IPS DF 6.9 (cell line): ENCODE data around the gene KCNAB2.

Experiments used
- DNase-seq: peaks from one replicate; pipeline ENCODE4 v3.0.0-alpha.2; 2013; ENCODE audit warnings: low read depth, low spot score
- H3K27ac ChIP-seq: one replicate; pipeline ENCODE4 v1.5.1; 2013; ENCODE audit warnings: low read length, control low read depth
- H3K27me3 ChIP-seq: 2 replicates; pipeline ENCODE4 v1.6.1; 2013; ENCODE audit warnings: mild to moderate bottlenecking, low read length; ENCODE audit not compliant: control insufficient read depth, insufficient read depth
- H3K36me3 ChIP-seq: 2 replicates; pipeline ENCODE4 v1.6.1; 2013; ENCODE audit warnings: low read length; ENCODE audit not compliant: control insufficient read depth, insufficient read depth
- H3K4me1 ChIP-seq: 2 replicates; pipeline ENCODE4 v1.6.1; 2013; ENCODE audit warnings: low read length; ENCODE audit not compliant: control insufficient read depth, insufficient read depth
- H3K4me3 ChIP-seq: 2 replicates; pipeline ENCODE4 v1.5.1; 2013; ENCODE audit warnings: mild to moderate bottlenecking, low read length
- H3K9me3 ChIP-seq: 2 replicates; pipeline ENCODE4 v1.6.1; 2013; ENCODE audit warnings: low read length, inconsistent platforms; ENCODE audit not compliant: control insufficient read depth, insufficient read depth
- WGBS: extraction: QIAGEN DNeasy Blood & Tissue Kit; methylation state at CpG from one replicate; pipeline ENCODE4 v1.1.7; 2013; ENCODE audit warnings: mixed read lengths, missing lambda C conversion rate; ENCODE audit not compliant: insufficient read length, insufficient coverage; 5-methylcytosine and 5-hydroxymethylcytosine counted together

KCNAB2 gene

DNA sequence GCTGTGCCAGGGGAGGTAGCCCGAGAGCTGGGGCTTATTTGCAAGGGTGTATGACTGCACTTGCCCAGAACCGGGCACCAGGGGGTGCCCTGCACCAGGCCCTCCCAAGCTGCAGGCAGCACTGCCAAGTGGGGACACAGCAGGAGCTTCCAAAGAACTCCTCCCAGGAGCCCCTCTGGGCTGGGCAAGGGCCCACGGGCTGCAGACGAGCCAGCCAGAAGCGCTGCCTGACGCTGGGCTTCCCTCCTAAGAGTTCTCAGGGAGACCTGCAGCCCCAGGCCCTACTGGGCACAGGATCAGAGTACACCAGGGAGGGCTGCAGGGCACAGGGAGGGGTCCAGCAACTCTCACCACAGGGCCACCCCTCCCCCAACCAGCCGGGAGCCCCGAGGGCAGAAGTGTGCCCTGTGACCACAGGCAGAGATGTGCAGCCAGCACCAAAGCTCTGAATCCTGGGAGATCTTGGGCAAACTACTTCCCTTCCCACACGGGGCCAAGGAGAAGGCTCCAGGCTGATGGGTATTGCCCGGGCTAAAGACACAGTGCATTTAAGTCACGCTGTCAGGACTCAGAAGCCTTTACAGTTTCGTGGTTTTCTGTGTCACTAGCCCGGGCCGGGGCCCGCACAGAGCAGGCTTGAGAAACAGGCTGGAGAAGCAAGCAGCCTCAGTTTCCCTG is 63.4 kb downstream of the KCNAB2 start:
- Histone ChIP-seq H3K4me1 (0 out of 2 replicates have a peak, but pooled peaks cover 2% of the 10 kb centered on the region), H3K9me3 (no peaks in the 10 kb centered on the region), H3K27me3 (no peaks in the 10 kb centered on the region), H3K27ac (no peak overlapping the region), H3K4me3 (no peak overlapping the region), H3K36me3 (no peaks in the 10 kb centered on the region)
- DNase-seq: no peak
- no CpG with 5 or more reads among the region's 15 CpGs for WGBS

DNA sequence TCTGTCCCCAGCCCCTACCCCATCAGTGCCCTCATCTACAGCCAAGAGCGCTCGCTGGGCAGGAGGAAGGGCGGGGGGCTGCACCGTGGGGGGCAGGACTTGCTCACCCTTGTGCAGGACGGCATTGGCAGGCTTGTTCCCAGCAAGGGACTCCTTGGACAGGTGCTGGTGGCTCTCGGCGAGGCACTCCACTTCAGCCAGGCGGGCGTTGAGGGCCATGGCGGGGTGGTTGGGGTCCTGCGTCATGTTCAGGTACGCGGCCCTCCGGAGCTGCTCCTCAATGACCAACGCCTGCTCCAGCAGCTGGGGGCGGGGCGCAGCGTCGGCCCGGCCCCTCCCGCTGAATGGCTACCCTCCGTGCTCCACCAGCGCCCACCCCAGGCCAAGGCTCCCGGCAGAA is 64.0 kb downstream of the KCNAB2 start:
- no peaks in the 10 kb centered on the region for H3K36me3 ChIP-seq
- H3K9me3 ChIP-seq: no peaks in the 10 kb centered on the region
- no peak overlapping the region for H3K27ac ChIP-seq
- DNase-seq: no peak
- no CpG with 5 or more reads among the region's 24 CpGs for WGBS
- no peaks in the 10 kb centered on the region for H3K27me3 ChIP-seq
- H3K4me1 ChIP-seq: 0 out of 2 replicates have a peak, but pooled peaks cover 2% of the 10 kb centered on the region
- no peak overlapping the region for H3K4me3 ChIP-seq

DNA sequence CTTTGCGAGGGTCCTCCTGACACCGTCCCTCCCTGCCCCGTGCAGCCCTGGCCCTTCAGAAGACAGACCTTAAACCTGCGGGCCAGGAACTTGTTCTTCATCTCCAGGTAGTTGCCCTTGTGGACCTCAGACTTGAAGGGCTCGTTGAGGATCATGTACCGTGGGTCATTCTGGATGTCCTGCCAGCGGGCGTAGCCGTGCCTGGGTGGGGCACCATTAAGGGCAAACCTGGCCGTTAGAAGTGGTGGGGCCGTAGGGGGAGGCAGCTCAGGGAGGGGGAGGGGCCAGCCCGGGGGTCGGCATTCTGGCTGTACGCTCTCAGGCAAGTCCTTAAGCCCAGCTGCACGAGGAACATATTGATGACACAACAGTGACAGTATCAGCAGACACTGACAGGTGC is 64.6 kb downstream of the KCNAB2 start:
- WGBS: no CpG with 5 or more reads among the region's 15 CpGs
- 0 out of 2 replicates have a peak, but pooled peaks cover 2% of the 10 kb centered on the region for H3K4me1 ChIP-seq
- H3K36me3 ChIP-seq: no peaks in the 10 kb centered on the region
- no peak overlapping the region for H3K4me3 ChIP-seq
- no peak overlapping the region for H3K27ac ChIP-seq
- H3K9me3 ChIP-seq: no peaks in the 10 kb centered on the region
- DNase-seq: no peak
- no peaks in the 10 kb centered on the region for H3K27me3 ChIP-seq

DNA sequence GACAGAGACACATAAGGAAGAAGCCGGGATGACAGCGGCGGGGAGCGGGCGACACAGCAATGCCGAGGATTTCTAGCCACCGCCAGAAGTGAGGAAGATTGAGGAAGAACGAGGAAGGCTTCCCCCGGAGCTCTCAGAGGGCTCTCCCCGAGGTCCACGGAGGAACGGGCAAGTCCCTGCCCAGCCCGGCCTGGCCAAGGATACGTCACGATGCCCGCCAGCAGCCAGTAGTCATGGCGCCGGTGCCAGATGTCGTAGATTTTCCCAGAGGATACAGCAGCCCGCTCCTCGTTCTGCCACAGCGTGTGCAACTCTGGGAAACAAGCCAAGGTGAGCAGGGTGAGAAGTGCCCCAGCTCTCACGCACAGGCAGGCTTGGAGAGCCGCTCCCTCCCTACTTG is 65.9 kb downstream of the KCNAB2 start:
- Histone ChIP-seq H3K36me3 (no peaks in the 10 kb centered on the region), H3K27me3 (no peaks in the 10 kb centered on the region), H3K9me3 (no peaks in the 10 kb centered on the region), H3K27ac (no peak overlapping the region), H3K4me1 (0 out of 2 replicates have a peak, but pooled peaks cover 2% of the 10 kb centered on the region), H3K4me3 (no peak overlapping the region)
- no peak for DNase-seq
- WGBS: no CpG with 5 or more reads among the region's 24 CpGs

GRCh38 chr1:6111991-6112689 is 66.5 kb downstream of the KCNAB2 start:
- DNase-seq: no peak
- Histone ChIP-seq H3K27me3 (no peaks in the 10 kb centered on the region), H3K27ac (no peak overlapping the region), H3K4me3 (no peak overlapping the region), H3K36me3 (no peaks in the 10 kb centered on the region), H3K9me3 (no peaks in the 10 kb centered on the region), H3K4me1 (0 out of 2 replicates have a peak, but pooled peaks cover 2% of the 10 kb centered on the region)
- no CpG with 5 or more reads among the region's 13 CpGs for WGBS

GRCh38 chr1:6112690-6113005 is 67.0 kb downstream of the KCNAB2 start:
- no peak overlapping the region for H3K27ac ChIP-seq
- WGBS: no CpG with 5 or more reads among the region's 5 CpGs

DNA sequence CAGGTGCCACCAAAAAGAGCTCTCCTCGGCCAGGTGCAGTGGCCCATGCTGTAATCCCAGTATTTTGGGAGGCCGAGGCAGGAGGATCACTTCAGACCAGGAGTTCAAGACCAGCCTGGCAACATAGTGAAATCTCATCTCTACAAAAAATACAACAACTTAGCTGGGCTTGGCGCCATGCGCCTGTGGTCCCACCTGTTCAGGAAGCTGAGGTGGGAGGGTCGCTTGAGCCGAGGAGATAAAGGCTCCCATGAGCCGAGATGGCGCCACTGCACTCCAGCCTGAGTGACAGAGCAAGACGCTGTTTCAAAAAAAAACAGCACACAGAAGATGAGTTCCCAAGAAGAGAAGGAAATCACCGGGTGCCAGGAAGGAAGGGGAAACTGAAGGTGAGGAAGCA is 67.4 kb downstream of the KCNAB2 start:
- Histone ChIP-seq H3K27ac (no peak overlapping the region), H3K9me3 (no peaks in the 10 kb centered on the region), H3K4me1 (0 out of 2 replicates have a peak, but pooled peaks cover 2% of the 10 kb centered on the region), H3K27me3 (no peaks in the 10 kb centered on the region), H3K4me3 (no peak overlapping the region), H3K36me3 (no peaks in the 10 kb centered on the region)
- DNase-seq: no peak
- no CpG with 5 or more reads among the region's 10 CpGs for WGBS

More at GRCh38 chr1:6112690-6113005, 67.0 kb downstream of the KCNAB2 start:
- DNase-seq: no peak
- H3K4me3 ChIP-seq: no peak overlapping the region
- H3K27me3 ChIP-seq: no peaks in the 10 kb centered on the region
- H3K9me3 ChIP-seq: no peaks in the 10 kb centered on the region
- H3K36me3 ChIP-seq: no peaks in the 10 kb centered on the region
- 0 out of 2 replicates have a peak, but pooled peaks cover 2% of the 10 kb centered on the region for H3K4me1 ChIP-seq

- no peak overlapping the region for H3K4me3 ChIP-seq
- H3K4me1 ChIP-seq: 0 out of 2 replicates have a peak, but pooled peaks cover 2% of the 10 kb centered on the region
- no CpG with 5 or more reads among the region's 14 CpGs for WGBS
- no peaks in the 10 kb centered on the region for H3K36me3 ChIP-seq
- no peaks in the 10 kb centered on the region for H3K27me3 ChIP-seq
- H3K27ac ChIP-seq: no peak overlapping the region
- H3K9me3 ChIP-seq: no peaks in the 10 kb centered on the region
- DNase-seq: no peak
Measured at GRCh38 chr1:6113745-6114144, 68.1 kb downstream of the KCNAB2 start.

- Histone ChIP-seq H3K27ac (no peak overlapping the region), H3K9me3 (no peaks in the 10 kb centered on the region), H3K4me3 (no peak overlapping the region), H3K36me3 (no peaks in the 10 kb centered on the region), H3K4me1 (no peaks in the 10 kb centered on the region), H3K27me3 (no peaks in the 10 kb centered on the region)
- no CpG with 5 or more reads among the region's 1 CpG for WGBS
- no peak for DNase-seq
Measured at GRCh38 chr1:6116137-6116536, 70.4 kb downstream of the KCNAB2 start.

DNA sequence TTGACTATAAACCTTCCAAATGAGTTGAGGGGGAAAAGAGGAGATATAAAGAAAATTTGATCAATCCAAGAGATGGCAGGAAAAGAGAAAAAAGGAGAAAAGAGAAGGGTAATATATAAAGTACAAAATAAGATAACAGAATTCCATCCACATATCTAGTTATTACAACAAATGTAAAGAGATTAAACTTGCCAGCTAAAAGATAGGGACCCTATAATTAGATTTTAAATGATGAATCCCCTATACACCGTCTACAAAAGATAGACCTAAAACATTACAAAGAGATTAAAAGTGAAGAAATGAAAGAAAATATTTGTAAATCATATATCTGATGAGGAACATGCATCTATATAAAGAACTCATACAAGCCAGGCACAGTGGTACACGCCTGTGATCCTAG is 71.4 kb downstream of the KCNAB2 start:
- Histone ChIP-seq H3K4me3 (no peak overlapping the region), H3K4me1 (no peaks in the 10 kb centered on the region), H3K36me3 (no peaks in the 10 kb centered on the region), H3K9me3 (no peaks in the 10 kb centered on the region), H3K27ac (no peak overlapping the region), H3K27me3 (no peaks in the 10 kb centered on the region)
- DNase-seq: no peak
- WGBS: no CpG with 5 or more reads among the region's 2 CpGs

DNA sequence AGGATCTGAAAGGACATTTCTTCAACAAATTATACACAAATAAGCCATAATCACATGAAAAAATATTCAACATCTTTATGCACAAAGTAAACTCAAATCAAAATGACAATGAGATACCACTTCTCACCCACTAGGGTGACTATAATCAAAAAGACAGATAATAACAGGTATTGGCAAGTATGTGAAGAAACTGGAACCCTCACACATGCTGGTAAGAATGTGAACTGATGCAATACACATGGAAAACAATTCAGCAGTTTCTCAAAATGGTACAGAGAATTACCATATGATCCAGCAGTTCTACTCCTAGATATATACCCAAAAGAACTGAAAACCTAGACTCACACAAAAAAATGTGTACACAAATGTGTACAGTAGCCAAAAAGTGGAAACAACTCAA is 71.9 kb downstream of the KCNAB2 start:
- Histone ChIP-seq H3K27me3 (no peaks in the 10 kb centered on the region), H3K9me3 (no peaks in the 10 kb centered on the region), H3K27ac (no peak overlapping the region), H3K36me3 (no peaks in the 10 kb centered on the region), H3K4me3 (no peak overlapping the region), H3K4me1 (no peaks in the 10 kb centered on the region)
- DNase-seq: no peak
